Suprapubic skin (tissue), 4 donors: ENCODE data around the gene KRT81.
"Not testable (repeated sequence)": the region's sequence is repeated elsewhere in the genome, so short reads cannot be mapped to it uniquely, and the experiment has no call there.

Experiments
- EP300 ChIP-seq: sonication (generic); formaldehyde crosslinking; IDR thresholded peaks from one replicate; pipeline ENCODE4 v1.6.1; 2017; ENCODE audit warnings: antibody characterized with exemption
- POLR2A ChIP-seq, 2 donors: fragments of 450-650 bp; IDR thresholded peaks; one replicate each; pipeline ENCODE4 v1.6.1; 2017; ENCODE audit warnings: antibody characterized with exemption in 2 of 2, mild to moderate bottlenecking in 2 of 2, moderate library complexity in 2 of 2
- POLR2AphosphoS5 ChIP-seq, 3 donors: sonication (generic); formaldehyde crosslinking; IDR thresholded peaks; one replicate each; pipeline ENCODE4 v1.6.1; 2017; ENCODE audit warnings: antibody characterized with exemption in 3 of 3
- TF ChIP-seq, protein P1 (sequence below), 2 donors: fragments of 200-600 bp in 1 of 2; fragments of 450-650 bp in 1 of 2; sonication (generic) in 1 of 2; IDR thresholded peaks; one replicate each; pipeline ENCODE4 v1.5.1; 2016 to 2019; ENCODE audit warnings: antibody characterized with exemption in 2 of 2, mild to moderate bottlenecking in 1 of 2, moderate library complexity in 1 of 2

DNA sequence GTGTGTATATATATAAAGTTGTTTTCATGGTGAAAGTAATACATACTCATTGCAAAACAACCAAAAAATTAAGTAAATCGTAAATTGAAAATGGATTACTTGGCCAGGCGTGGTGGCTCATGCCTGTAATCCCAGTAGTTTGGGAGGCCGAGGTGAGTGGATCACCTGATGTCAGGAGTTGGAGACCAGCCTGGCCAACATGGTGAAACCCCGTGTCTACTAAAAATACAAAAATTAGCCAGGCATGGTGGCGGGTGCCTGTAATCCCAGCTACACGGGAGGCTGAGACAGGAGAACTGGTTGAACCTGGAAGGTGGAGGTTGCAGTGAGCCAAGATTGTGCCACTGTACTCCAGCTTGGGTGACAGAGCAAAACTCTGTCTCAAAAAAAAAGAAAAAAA lies 51.1 kb downstream of the KRT81 start:
- TF ChIP-seq, protein P1, sequence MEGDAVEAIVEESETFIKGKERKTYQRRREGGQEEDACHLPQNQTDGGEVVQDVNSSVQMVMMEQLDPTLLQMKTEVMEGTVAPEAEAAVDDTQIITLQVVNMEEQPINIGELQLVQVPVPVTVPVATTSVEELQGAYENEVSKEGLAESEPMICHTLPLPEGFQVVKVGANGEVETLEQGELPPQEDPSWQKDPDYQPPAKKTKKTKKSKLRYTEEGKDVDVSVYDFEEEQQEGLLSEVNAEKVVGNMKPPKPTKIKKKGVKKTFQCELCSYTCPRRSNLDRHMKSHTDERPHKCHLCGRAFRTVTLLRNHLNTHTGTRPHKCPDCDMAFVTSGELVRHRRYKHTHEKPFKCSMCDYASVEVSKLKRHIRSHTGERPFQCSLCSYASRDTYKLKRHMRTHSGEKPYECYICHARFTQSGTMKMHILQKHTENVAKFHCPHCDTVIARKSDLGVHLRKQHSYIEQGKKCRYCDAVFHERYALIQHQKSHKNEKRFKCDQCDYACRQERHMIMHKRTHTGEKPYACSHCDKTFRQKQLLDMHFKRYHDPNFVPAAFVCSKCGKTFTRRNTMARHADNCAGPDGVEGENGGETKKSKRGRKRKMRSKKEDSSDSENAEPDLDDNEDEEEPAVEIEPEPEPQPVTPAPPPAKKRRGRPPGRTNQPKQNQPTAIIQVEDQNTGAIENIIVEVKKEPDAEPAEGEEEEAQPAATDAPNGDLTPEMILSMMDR (IDR thresholded peaks at IDR 0.05), result not testable (repeated sequence)
- not testable (repeated sequence) for TF ChIP-seq POLR2A (IDR thresholded peaks at IDR 0.05); POLR2AphosphoS5 (IDR thresholded peaks at IDR 0.05); EP300
